Mucosa of gallbladder (tissue), 1 donor: ENCODE measurements around the gene MEST. TPM values are rescaled to one million over a fixed set of nuclear protein-coding genes. Genes with fewer than 3 reads are reported as not detected.
"Not testable (repeated sequence)": the region's sequence is repeated elsewhere in the genome, so short reads cannot be mapped to it uniquely, and the experiment has no call there.

Experiments
- DNase-seq: peaks from one replicate; pipeline ENCODE4 v3.0.0-alpha.2; 2020; ENCODE audit warnings: low spot score
- total RNA-seq: library from RNA; stranded (reverse); gene quantifications from one replicate; pipeline ENCODE4 v1.2.1, GENCODE V29; 2021
- donor health status: DM: no; HTN: no; CAD: no.

The MEST gene
- total RNA-seq, 1 donor from 2014 or later: 18.6 TPM

- not testable (repeated sequence) for DNase-seq
Measured at GRCh38 chr7:130523519-130524125, 31.7 kb downstream of the MEST start.

DNA sequence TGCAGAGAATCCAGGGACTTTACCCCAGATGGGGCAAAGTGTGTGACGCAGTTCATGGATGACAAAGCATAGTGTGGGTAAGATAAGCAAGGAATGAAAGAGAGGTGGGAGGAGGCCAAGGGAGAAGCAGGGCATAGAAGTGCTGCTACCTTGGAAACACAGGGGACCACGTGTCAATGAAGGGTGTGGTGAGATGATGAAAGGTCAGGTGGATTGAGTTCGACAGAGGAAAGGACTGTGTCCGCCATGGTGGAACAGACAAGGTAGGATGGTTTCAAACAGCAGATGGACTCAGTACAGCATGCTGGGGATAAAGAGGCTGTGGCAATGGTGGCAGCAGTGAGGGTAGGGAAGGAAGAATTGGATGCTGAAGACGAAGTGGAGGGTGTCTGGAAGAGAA lies 32.7 kb downstream of the MEST start:
- no peak for DNase-seq

- not testable (repeated sequence) for DNase-seq
Measured at GRCh38 chr7:130527752-130528355, 36.0 kb downstream of the MEST start.

GRCh38 chr7:130529417-130529816 lies 37.5 kb downstream of the MEST start:
- no peak for DNase-seq

GRCh38 chr7:130537894-130538293 lies 46.0 kb downstream of the MEST start:
- DNase-seq: not testable (repeated sequence)

GRCh38 chr7:130541287-130541686 lies 49.4 kb downstream of the MEST start:
- DNase-seq: not testable (repeated sequence)

GRCh38 chr7:130542297-130542696 lies 50.4 kb downstream of the MEST start:
- not testable (repeated sequence) for DNase-seq

- no peak for DNase-seq
Measured at GRCh38 chr7:130543487-130544010, 51.7 kb downstream of the MEST start.

- no peak for DNase-seq
Measured at GRCh38 chr7:130544356-130544755, 52.5 kb downstream of the MEST start.

DNA sequence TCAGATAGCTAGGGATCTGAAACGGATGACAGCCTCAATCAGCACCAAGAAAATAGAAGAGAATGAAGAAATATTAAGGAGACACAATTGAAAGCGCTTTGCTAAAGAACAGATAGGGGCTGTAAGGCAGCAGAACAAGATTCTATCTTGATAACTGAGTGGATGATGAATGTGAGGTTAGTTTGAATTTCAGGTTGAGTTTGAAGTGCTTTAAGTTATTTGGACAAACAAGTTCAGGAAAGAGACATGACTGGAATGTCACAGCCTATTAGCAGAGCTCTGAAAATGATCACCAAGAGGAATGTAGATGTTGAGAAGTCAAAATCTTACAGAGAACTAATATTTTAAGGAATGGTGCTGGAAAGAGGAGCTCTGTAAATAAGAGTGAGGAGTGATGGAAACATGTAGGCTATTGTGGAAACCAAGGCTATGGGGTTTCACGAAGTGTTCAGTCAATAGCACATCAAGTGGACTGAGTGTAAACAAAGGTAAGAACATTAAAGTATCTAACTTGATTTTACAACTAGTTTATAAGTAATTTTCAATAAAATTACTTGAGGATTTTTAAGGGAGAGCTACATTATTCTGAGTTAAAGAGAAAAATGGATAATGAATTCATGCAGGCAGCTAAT lies 61.6 kb downstream of the MEST start:
- DNase-seq: no peak

GRCh38 chr7:130554481-130554880 lies 62.6 kb downstream of the MEST start:
- DNase-seq: no peak

Other genes with a start within 250 kb of the MEST start
- gene CPA2, start 225.2 kb upstream of the MEST start, total RNA-seq: 3.3 TPM
- 0.43 TPM for gene CPA4, start 198.9 kb upstream of the MEST start, total RNA-seq
- 0.92 TPM for gene CPA5, start 147.3 kb upstream of the MEST start, total RNA-seq
- 27.8 TPM for gene CPA1, start 111.6 kb upstream of the MEST start, total RNA-seq
- gene CEP41, start 51.1 kb upstream of the MEST start, total RNA-seq: 15.7 TPM
- 25.8 TPM for gene COPG2, start 176.7 kb downstream of the MEST start, total RNA-seq
- gene TSGA13, start 194.5 kb downstream of the MEST start, total RNA-seq: not detected
- not detected for gene KLF14, start 242.1 kb downstream of the MEST start, total RNA-seq